Esophagus muscularis mucosa (tissue), 3 donors: ENCODE results near the gene SLC25A41.

Experiments used
- CTCF ChIP-seq, 3 experiments: fragments of 200-600 bp in 2 of 3; fragments of 450-650 bp in 1 of 3; sonication (generic) in 2 of 3; IDR thresholded peaks; one replicate each; pipeline ENCODE4 v1.5.1; 2017 to 2019; ENCODE audit warnings: antibody characterized with exemption in 3 of 3, mild to moderate bottlenecking in 2 of 3, moderate library complexity in 1 of 3
- POLR2AphosphoS5 ChIP-seq, 2 donors: sonication (generic); formaldehyde crosslinking; IDR thresholded peaks; one replicate each; pipeline ENCODE4 v1.6.1; 2017; ENCODE audit warnings: antibody characterized with exemption in 2 of 2

DNA sequence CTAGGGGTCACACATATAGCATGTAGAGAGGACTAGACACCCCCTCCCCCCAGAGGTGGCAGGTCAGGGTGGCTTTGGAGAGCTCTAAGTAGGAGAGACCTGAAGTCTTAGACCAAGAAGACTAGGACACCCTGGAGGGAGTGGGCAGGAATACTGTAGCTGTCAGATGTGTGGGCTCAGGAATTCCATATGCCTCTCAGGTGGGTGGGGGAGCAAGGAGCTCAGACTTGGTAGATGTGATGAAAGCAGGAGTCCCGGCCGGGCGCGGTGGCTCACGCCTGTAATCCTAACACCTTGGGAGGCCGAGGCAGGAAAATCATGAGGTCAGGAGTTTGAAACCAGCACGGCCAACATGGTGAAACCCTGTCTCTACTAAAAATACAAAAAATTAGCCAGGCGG is 32.1 kb upstream of the SLC25A41 start:
- TF ChIP-seq POLR2AphosphoS5 (IDR thresholded peaks at IDR 0.05), result no peak
- TF ChIP-seq CTCF (IDR thresholded peaks at IDR 0.05), result no peak
